Adipocyte (in vitro differentiated cells): ENCODE data around the gene SF3A1.

Source experiments
- DNase-seq: peaks from one replicate; pipeline ENCODE4 v3.0.0-alpha.2; 2015; ENCODE audit warnings: low read depth
- H3K27me3 ChIP-seq: replicated peaks from 2 replicates; pipeline ENCODE4 v1.7.0; 2013; ENCODE audit warnings: mild to moderate bottlenecking, low read length, moderate library complexity; ENCODE audit not compliant: control insufficient read depth, insufficient read depth
- H3K36me3 ChIP-seq: 2 replicates; pipeline ENCODE4 v1.7.0; 2013; ENCODE audit warnings: low read length, mild to moderate bottlenecking, moderate library complexity; ENCODE audit not compliant: control insufficient read depth, insufficient read depth, severe bottlenecking
- H3K4me1 ChIP-seq: 2 replicates; pipeline ENCODE4 v1.7.0; 2013; ENCODE audit warnings: mild to moderate bottlenecking, low read length, moderate library complexity; ENCODE audit not compliant: control insufficient read depth, insufficient read depth
- H3K4me3 ChIP-seq: 2 replicates; pipeline ENCODE4 v1.7.0; 2013; ENCODE audit warnings: mild to moderate bottlenecking, low read length, moderate library complexity
- H3K9ac ChIP-seq: 2 replicates; pipeline ENCODE4 v1.7.0; 2013; ENCODE audit warnings: mild to moderate bottlenecking, low read length, moderate library complexity
- H3K9me3 ChIP-seq: 2 replicates; pipeline ENCODE4 v1.7.0; 2013; ENCODE audit warnings: mild to moderate bottlenecking, low read length, moderate library complexity; ENCODE audit not compliant: control insufficient read depth

The SF3A1 gene

DNA sequence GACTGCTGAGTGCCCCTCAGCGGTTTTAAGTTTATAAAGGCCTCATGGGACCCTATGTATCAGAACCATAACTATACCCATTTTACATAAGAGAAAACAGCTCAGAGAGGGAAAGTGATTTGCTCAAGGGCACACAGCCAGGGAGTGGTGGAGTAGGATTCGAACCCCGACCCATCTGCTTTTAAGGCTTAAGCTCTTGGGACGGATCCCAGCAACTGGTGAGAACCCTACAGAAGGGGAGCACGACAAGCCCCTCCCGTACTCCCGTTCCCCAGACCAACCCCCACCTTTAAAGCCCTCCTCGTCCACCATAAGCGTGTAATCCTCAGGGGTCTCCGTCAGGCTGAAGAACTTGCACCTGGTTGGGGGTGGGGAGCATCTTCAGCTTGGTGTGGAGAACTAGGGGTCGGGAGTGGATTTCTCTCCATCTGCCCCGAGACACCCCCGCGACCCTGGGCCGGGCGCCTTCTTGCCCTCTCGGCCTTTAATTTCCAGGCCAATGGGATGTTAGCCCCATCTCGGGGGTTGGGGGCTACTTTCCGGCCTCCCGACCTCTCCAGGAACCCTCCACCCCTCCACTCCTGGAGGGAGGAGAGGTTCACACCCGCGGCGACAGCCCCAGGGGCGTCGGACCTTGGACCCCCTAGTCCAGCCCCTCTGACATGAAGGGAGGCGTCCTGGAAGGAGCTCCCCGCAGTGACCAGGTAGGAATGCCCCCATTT is 68.1 kb downstream of the SF3A1 start:
- no peak for DNase-seq
- Histone ChIP-seq H3K4me1 (peaks cover 34% of the 10 kb centered on the region), H3K36me3 (peaks cover 32% of the 10 kb centered on the region), H3K9ac (peak overlapping the region; percentile 86), H3K9me3 (no peaks in the 10 kb centered on the region), H3K4me3 (peak overlapping the region; percentile 83), H3K27me3 (no peaks in the 10 kb centered on the region)

DNA sequence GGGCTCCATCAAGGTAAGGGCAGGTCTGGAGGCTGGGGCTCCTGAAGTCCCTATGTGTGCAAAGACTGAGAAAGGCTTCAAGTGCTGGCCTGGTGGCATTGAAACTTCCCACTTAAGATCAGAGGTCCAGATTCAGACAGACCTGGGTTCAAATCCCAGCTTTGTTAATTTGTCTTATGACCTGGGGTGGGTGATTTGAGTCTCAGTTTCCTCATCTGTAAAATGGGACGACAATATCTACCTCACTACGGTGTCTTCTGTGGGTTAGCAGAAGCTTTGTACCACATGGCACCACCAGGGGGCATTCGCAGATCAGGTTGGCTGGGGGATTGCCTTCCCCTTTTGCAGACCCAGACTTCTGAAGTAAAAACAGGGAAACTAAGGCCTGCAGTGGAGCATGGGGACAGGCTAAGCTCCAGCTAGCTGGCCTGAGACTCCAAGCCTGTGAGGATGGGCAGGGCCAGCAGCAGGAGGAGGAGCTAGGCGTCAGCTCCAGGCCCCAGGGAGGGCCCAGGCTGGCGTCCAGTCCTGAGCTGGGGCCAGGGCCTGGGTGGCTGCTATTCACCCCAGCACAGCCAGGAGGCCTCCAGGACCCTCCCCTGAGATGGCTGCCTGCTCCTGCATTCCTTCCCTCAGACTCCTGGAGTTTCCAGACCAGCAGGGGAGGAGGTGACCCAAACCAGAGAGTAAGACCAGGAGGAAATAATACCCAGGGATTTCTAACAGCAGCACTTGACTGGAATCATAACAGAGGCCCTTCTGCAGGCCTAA is 68.9 kb downstream of the SF3A1 start:
- H3K4me1 ChIP-seq, result peaks cover 34% of the 10 kb centered on the region
- H3K36me3 ChIP-seq, result peaks cover 24% of the 10 kb centered on the region
- peak; percentile 95 for DNase-seq
- H3K27me3 ChIP-seq, result no peaks in the 10 kb centered on the region
- H3K4me3 ChIP-seq, result peak overlapping the region; percentile 83
- no peaks in the 10 kb centered on the region for H3K9me3 ChIP-seq
- H3K9ac ChIP-seq, result peak overlapping the region; percentile 86

DNA sequence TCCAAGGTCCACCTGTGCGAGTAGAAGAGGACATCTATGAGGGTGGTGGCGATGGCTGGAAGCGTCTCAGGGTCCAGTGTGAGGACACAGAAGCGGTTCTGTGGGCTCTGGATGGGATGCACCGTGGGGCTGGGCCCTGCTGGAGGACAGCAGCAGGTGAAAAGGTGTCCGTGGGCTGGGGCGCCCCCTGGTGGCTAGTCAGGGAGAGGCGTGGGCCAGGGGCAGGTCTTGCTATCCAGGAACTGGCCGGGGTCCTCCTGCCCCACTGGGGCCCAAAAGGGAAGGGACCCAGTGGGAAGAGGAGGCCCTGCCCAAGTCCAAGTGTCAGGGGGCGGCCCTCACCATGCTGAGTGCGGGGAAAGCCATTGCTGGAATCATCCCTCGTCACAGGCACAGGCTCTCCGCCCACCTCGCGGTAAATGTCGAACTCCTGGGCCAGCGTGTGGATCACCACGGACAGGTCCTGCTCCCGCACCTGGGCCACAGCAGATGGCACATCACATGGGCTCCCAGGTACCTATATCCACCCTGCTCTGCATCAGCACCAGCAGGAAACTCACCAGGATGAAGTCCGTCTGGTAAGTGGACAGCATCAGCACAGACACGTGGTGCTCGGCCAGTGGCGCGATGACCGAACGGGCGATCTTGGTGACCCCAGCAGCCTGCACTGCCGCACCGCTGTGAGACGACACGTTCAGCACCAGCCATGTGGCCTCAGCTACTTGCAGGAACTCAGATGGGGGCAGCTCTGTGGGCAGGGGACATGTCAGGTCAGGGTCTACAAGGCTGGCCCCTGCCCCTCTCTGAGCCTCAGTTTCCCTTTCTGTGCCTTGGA is 69.7 kb downstream of the SF3A1 start:
- H3K36me3 ChIP-seq, result peaks cover 16% of the 10 kb centered on the region
- no peak overlapping the region for H3K9ac ChIP-seq
- H3K4me1 ChIP-seq, result peaks cover 34% of the 10 kb centered on the region
- H3K27me3 ChIP-seq, result no peaks in the 10 kb centered on the region
- no peak overlapping the region for H3K4me3 ChIP-seq
- DNase-seq, result peak; percentile 62
- H3K9me3 ChIP-seq, result no peaks in the 10 kb centered on the region

DNA sequence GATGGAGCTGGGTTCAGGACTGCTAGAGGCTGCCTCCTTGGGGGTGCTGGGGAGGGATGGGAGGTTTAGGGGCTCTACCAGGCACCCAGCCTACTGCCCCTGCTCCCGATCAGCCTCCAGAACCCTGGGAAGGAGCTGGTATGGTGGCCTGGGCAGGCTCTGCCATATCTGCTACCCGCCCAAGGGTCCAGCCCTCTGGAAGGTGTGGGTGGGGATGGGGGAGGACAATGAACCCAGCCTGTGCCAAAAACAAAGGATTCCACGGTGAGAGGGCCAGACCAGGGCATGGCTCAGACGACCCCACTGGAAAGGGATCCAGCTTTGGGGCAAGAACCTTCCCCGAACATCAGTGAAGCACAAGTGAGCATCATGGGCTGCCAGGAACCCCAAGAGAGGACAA is 70.4 kb downstream of the SF3A1 start:
- no peak for DNase-seq
- H3K9me3 ChIP-seq, result no peaks in the 10 kb centered on the region
- peaks cover 11% of the 10 kb centered on the region for H3K36me3 ChIP-seq
- peaks cover 30% of the 10 kb centered on the region for H3K4me1 ChIP-seq
- no peak overlapping the region for H3K9ac ChIP-seq
- no peak overlapping the region for H3K4me3 ChIP-seq
- no peaks in the 10 kb centered on the region for H3K27me3 ChIP-seq

GRCh38 chr22:30285846-30286200 is 70.9 kb downstream of the SF3A1 start:
- H3K9me3 ChIP-seq, result no peaks in the 10 kb centered on the region
- peaks cover 11% of the 10 kb centered on the region for H3K36me3 ChIP-seq
- no peaks in the 10 kb centered on the region for H3K27me3 ChIP-seq
- H3K4me3 ChIP-seq, result no peak overlapping the region
- no peak overlapping the region for H3K9ac ChIP-seq
- no peak for DNase-seq
- H3K4me1 ChIP-seq, result peaks cover 25% of the 10 kb centered on the region

GRCh38 chr22:30285176-30285845 is 71.4 kb downstream of the SF3A1 start:
- Histone ChIP-seq H3K27me3 (no peaks in the 10 kb centered on the region), H3K4me3 (no peak overlapping the region), H3K36me3 (peaks cover 11% of the 10 kb centered on the region)

GRCh38 chr22:30284666-30285065 is 72.0 kb downstream of the SF3A1 start:
- Histone ChIP-seq H3K4me3 (no peak overlapping the region), H3K36me3 (peaks cover 11% of the 10 kb centered on the region), H3K9ac (no peak overlapping the region), H3K9me3 (no peaks in the 10 kb centered on the region), H3K27me3 (no peaks in the 10 kb centered on the region), H3K4me1 (peaks cover 19% of the 10 kb centered on the region)
- DNase-seq, result no peak

More at GRCh38 chr22:30285176-30285845, 71.4 kb downstream of the SF3A1 start:
- H3K4me1 ChIP-seq, result peaks cover 20% of the 10 kb centered on the region
- no peak for DNase-seq
- H3K9ac ChIP-seq, result no peak overlapping the region
- H3K9me3 ChIP-seq, result no peaks in the 10 kb centered on the region

DNA sequence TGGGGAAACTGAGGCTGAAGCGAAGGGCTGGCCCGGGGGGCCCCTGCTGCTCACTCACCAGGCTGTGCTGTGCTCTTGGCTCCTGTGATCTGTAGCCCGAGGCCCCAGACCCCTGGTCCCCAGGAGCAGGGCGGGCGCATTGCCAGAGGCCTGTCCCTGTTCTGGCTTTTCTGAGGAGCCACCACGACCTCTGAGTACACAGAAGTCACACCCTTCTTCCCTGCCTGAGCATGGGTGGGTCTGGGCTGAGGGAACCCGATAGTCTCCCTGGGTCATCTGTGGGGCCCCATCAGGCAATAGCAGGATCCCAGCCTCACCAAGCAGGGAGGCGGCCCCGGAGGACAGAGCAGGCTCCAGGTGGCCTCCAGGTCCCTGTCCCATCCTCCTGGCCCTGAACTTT is 72.5 kb downstream of the SF3A1 start:
- Histone ChIP-seq H3K9me3 (no peaks in the 10 kb centered on the region), H3K27me3 (no peaks in the 10 kb centered on the region), H3K36me3 (peaks cover 11% of the 10 kb centered on the region), H3K9ac (no peak overlapping the region), H3K4me1 (peaks cover 24% of the 10 kb centered on the region), H3K4me3 (no peak overlapping the region)
- DNase-seq, result no peak

DNA sequence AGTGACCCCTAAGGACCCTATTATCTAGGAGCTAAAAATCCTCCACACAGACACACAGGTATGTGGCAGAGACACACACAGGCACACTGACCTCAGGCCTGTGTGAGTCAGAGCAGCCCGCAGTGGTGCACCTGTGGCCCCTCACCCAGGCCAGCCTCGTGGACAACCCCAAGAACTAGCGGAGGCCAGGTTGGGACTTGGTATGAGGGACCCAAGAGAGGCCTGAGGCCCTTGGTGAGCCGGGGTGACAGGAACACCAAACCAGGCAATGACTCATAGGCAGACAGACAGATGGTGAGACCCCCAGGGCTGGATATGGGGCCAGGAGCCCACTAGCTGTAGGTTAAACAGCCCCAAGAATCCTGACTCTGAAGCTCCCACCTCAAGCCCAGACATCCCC is 73.4 kb downstream of the SF3A1 start:
- H3K36me3 ChIP-seq, result peaks cover 11% of the 10 kb centered on the region
- peaks cover 25% of the 10 kb centered on the region for H3K4me1 ChIP-seq
- DNase-seq, result no peak
- H3K27me3 ChIP-seq, result no peaks in the 10 kb centered on the region
- no peak overlapping the region for H3K9ac ChIP-seq
- H3K4me3 ChIP-seq, result no peak overlapping the region
- no peaks in the 10 kb centered on the region for H3K9me3 ChIP-seq

DNA sequence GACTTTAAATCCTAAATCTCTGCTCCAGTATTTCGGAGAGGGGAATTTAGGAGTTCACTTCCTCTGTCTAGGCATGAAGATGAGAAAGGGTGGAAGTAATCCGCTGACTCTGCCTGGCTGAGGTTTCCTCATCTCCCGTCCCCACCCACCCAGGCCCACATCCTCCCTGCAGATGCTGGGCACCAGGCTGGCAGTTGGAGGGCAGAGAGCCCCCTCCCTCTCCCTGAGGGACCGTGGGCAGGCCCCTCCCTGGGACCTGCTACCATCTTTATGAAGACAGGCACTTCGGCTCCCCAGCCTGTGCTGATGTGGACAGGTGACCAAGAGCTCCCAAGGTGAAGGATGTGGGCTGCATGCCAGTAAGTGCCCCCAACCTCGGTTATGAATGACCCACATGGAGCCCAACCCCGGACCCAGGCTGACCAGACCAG is 74.1 kb downstream of the SF3A1 start:
- DNase-seq, result no peak

More for the DNA sequence above, 74.1 kb downstream of the SF3A1 start:
- H3K4me3 ChIP-seq, result no peak overlapping the region
- H3K27me3 ChIP-seq, result no peaks in the 10 kb centered on the region
- H3K4me1 ChIP-seq, result peaks cover 27% of the 10 kb centered on the region
- peaks cover 11% of the 10 kb centered on the region for H3K36me3 ChIP-seq
- H3K9ac ChIP-seq, result no peak overlapping the region
- H3K9me3 ChIP-seq, result no peaks in the 10 kb centered on the region
